HCT116 (cell line): Measurements from ENCODE around the gene TBP. TPM values are rescaled to one million over a fixed set of nuclear protein-coding genes. Genes with fewer than 3 reads are reported as not detected.

Experiments
- ATAC-seq: fragments of 200-7000 bp; cut with Tn5 transposase; 2 replicates; pipeline ENCODE4 v1.9.1; 2020; ENCODE audit warnings: mild to moderate bottlenecking, moderate library complexity
- BruUV-seq: library from RNA; stranded (reverse); fragments of 400-500 nt; replicated peaks from 2 replicates; lab custom pipeline; 2021; lab: Mats Ljungman, UMichigan
- CTCF ChIA-PET: fragments of 300-600 bp; sonication (Branson Sonifier 250); formaldehyde crosslinking; loops from one replicate; lab custom pipeline; 2021; ENCODE audit warnings: antibody characterized with exemption; lab: Charles Lee
- POLR2A ChIA-PET: fragments of 300-600, 350-600 bp; sonication (Branson Sonifier 250); formaldehyde crosslinking; loops from one replicate; lab custom pipeline; 2021; ENCODE audit warnings: antibody characterized with exemption; lab: Charles Lee
- RAD21 ChIA-PET, 2 experiments: fragments of 300-600 bp; sonication (Branson Sonifier 250); formaldehyde crosslinking; loops; one replicate each; lab custom pipeline; 2023; ENCODE audit warnings: low total read pairs in 2 of 2; ENCODE audit not compliant: uncharacterized antibody in 2 of 2, unreplicated experiment in 2 of 2, low non-redundant PET in 1 of 2; lab: Charles Lee
- DNase-seq: peaks from one replicate; pipeline ENCODE4 v3.0.0-alpha.2; 2010; ENCODE audit warnings: low read depth, low spot score
- H2AFZ ChIP-seq: fragments of 200-600 bp; shearing (Covaris generic), sonication (generic); 2 replicates; pipeline ENCODE4 v1.6.1; 2017; ENCODE audit warnings: low read depth, mixed run types, mixed read lengths, antibody characterized with exemption, low read length; ENCODE audit not compliant: poor library complexity, severe bottlenecking
- H3K27ac ChIP-seq: 2 replicates; pipeline ENCODE4 v1.5.1; 2012; ENCODE audit warnings: low read depth, low read length
- H3K27me3 ChIP-seq: fragments of 200-600 bp; sonication (generic); 2 replicates; pipeline ENCODE4 v1.6.1; 2016; ENCODE audit warnings: mixed run types, low read length, mixed read lengths; ENCODE audit not compliant: insufficient read depth
- H3K36me3 ChIP-seq, 2 experiments: fragments of 200-500 bp in 1 of 2; fragments of 200-600 bp in 1 of 2; sonication (Bioruptor generic) in 1 of 2; sonication (generic) in 1 of 2; 2 replicates each; pipeline versions ENCODE4 v1.5.1 to v1.6.1; 2014 to 2016; ENCODE audit warnings: low read length in 2 of 2, inconsistent platforms in 1 of 2, mixed read lengths in 1 of 2, mixed run types in 1 of 2; ENCODE audit not compliant: insufficient read depth in 2 of 2, control insufficient read depth in 1 of 2
- H3K4me1 ChIP-seq, 2 experiments: fragments of 200-600 bp in 1 of 2; sonication (generic) in 1 of 2; 2 replicates each; pipeline versions ENCODE4 v1.5.1 to v1.6.1; 2012 to 2017; ENCODE audit warnings: low read length in 2 of 2, inconsistent platforms in 1 of 2, mild to moderate bottlenecking in 1 of 2, mixed read lengths in 1 of 2, mixed run types in 1 of 2, moderate library complexity in 1 of 2; ENCODE audit not compliant: insufficient read depth in 2 of 2, control insufficient read depth in 1 of 2
- H3K4me2 ChIP-seq: fragments of 200-600 bp; sonication (generic); 2 replicates; pipeline ENCODE4 v1.6.1; 2017; ENCODE audit warnings: mixed run types, low read length, mixed read lengths
- H3K4me3 ChIP-seq, 2 experiments: fragments of 200-600 bp in 1 of 2; sonication (generic) in 1 of 2; replicated peaks in 1 of 2; 2 replicates each; pipeline ENCODE4 v1.5.1; 2011 to 2016; ENCODE audit warnings: low read length in 2 of 2, control low read depth in 1 of 2, low read depth in 1 of 2, mild to moderate bottlenecking in 1 of 2, mixed read lengths in 1 of 2, mixed run types in 1 of 2
- H3K79me2 ChIP-seq: fragments of 200-600 bp; sonication (generic); 2 replicates; pipeline ENCODE4 v1.6.1; 2017; ENCODE audit warnings: mild to moderate bottlenecking, mixed run types, low read length, moderate library complexity, mixed read lengths; ENCODE audit not compliant: insufficient read depth
- H3K9ac ChIP-seq: fragments of 200-600 bp; sonication (generic); 2 replicates; pipeline ENCODE4 v1.6.1; 2016; ENCODE audit warnings: low read length, mixed read lengths
- H3K9me2 ChIP-seq: fragments of 200-600 bp; sonication (generic), shearing (Covaris generic); 2 replicates; pipeline ENCODE4 v1.6.1; 2017; ENCODE audit warnings: mixed run types, mild to moderate bottlenecking, moderate library complexity; ENCODE audit not compliant: insufficient read depth
- H3K9me3 ChIP-seq, 2 experiments: fragments of 200-500 bp in 1 of 2; fragments of 200-600 bp in 1 of 2; sonication (Bioruptor generic) in 1 of 2; sonication (generic) in 1 of 2; 2 replicates each; pipeline ENCODE4 v1.6.1; 2014 to 2017; ENCODE audit warnings: low read length in 2 of 2, mixed read lengths in 2 of 2, inconsistent platforms in 1 of 2, low read depth in 1 of 2, mild to moderate bottlenecking in 1 of 2, mixed run types in 1 of 2, moderate library complexity in 1 of 2; ENCODE audit not compliant: control insufficient read depth in 1 of 2, insufficient read depth in 1 of 2
- H4K20me1 ChIP-seq: fragments of 200-600 bp; sonication (generic), shearing (Covaris generic); 2 replicates; pipeline ENCODE4 v1.6.1; 2017; ENCODE audit warnings: mixed run types, mild to moderate bottlenecking, moderate library complexity; ENCODE audit not compliant: insufficient read depth
- ATF3 ChIP-seq: IDR thresholded peaks from 2 replicates; pipeline ENCODE4 v1.6.1; 2012
- CBX3 ChIP-seq: IDR thresholded peaks from 2 replicates; pipeline ENCODE4 v1.6.1; 2012; ENCODE audit warnings: low read depth
- EZH2 ChIP-seq: fragments of 200-600 bp; sonication (generic); IDR thresholded peaks from 2 replicates; pipeline ENCODE4 v1.6.1; 2017; ENCODE audit warnings: antibody characterized with exemption, mixed run types
- EZH2phosphoT487 ChIP-seq: fragments of 200-600 bp; IDR thresholded peaks from 2 replicates; pipeline ENCODE4 v1.6.1; 2018; ENCODE audit warnings: antibody characterized with exemption, borderline replicate concordance
- JUND ChIP-seq: IDR thresholded peaks from 2 replicates; pipeline ENCODE4 v1.6.1; 2012
- RAD21 ChIP-seq: IDR thresholded peaks from 2 replicates; pipeline ENCODE4 v1.6.1; 2012; ENCODE audit warnings: low read depth, mild to moderate bottlenecking
- REST ChIP-seq: IDR thresholded peaks from 2 replicates; pipeline ENCODE4 v1.6.1; 2012; ENCODE audit warnings: low read depth
- SIN3A ChIP-seq: IDR thresholded peaks from 2 replicates; pipeline ENCODE4 v1.6.1; 2012; ENCODE audit warnings: low read depth
- TCF7L2 ChIP-seq: IDR thresholded peaks from 2 replicates; pipeline ENCODE4 v1.7.0; 2011; ENCODE audit warnings: borderline replicate concordance, inconsistent platforms; ENCODE audit not compliant: insufficient read depth, insufficient read length; ENCODE audit errors: extremely low read depth
- ZBTB33 ChIP-seq: IDR thresholded peaks from 2 replicates; pipeline ENCODE4 v1.6.1; 2011; ENCODE audit warnings: mild to moderate bottlenecking, low read length, moderate library complexity; ENCODE audit not compliant: insufficient replicate concordance; ENCODE audit errors: extremely low read depth
- ZNF274 ChIP-seq: fragments of 200-500 bp; sonication (Bioruptor generic); IDR thresholded peaks from 2 replicates; pipeline ENCODE4 v1.6.1; 2014; ENCODE audit warnings: mild to moderate bottlenecking, low read depth, low read length, inconsistent platforms
- intact Hi-C: fragments of 100-400 bp; cut with micrococcal nuclease; formaldehyde crosslinking; loops from 2 replicates; pipeline ENCODE4 v1.10.0; 2022
- total RNA-seq: library from RNA; stranded (reverse); gene quantifications from one replicate; pipeline ENCODE4 v1.2.1, GENCODE V29; 2021; ENCODE audit not compliant: unreplicated experiment

TBP gene
- total RNA-seq, 1 experiment from 2014 or later, result 22.7 TPM

DNA sequence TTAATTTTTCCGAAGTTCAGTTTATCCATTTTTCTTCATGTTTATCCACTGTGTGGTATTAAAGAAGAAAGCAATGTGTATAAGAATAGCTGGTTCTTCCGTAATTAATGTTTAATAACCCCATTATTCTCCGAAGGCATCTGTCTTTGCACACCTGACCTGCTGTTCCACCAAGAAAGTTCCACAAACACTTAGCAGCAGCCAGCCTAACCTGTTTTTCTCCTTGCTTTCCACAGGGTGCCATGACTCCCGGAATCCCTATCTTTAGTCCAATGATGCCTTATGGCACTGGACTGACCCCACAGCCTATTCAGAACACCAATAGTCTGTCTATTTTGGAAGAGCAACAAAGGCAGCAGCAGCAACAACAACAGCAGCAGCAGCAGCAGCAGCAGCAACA lies 7.4 kb downstream of the TBP start (continued):
- no peak for TF ChIP-seq ZBTB33

DNA sequence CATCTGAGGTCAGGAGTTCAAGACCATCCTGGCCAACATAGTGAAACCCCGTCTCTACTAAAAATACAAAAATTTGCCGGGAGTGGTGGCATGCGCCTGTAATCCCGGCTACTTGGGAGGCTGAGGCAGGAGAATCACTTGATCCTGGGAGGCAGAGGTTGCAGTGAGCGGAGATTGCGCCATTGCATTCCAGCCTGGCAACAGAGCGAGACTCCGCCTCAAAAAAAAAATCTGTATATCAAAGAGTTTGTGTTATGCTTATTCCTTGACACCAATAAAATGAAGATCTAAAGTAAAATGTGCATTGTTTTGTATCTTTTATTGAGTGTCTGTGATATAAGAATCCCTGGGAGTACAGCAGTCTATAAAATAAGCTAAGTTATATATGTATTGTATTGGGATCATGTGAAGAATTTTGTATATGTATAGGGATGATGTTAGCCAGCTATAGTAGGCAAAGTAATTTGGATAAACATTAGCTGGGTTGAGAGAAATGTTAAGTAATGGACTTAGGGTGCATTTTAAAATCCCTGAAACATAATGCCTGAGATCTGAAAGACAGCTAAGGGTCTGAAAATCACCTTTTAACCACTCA lies 10.9 kb downstream of the TBP start:
- Histone ChIP-seq H3K9me2 (no peaks in the 10 kb centered on the region), H4K20me1 (no peaks in the 10 kb centered on the region), H3K4me3 (no peak overlapping the region), H3K4me2 (no peak overlapping the region), H2AFZ (no peak overlapping the region), H3K79me2 (peaks cover 45% of the 10 kb centered on the region), H3K27ac (no peak overlapping the region), H3K4me1 (no peaks in the 10 kb centered on the region), H3K9me3 (no peaks in the 10 kb centered on the region), H3K9ac (no peak overlapping the region), H3K27me3 (no peaks in the 10 kb centered on the region), H3K36me3 (peaks cover 37 to 50% of the 10 kb centered on the region in 2 experiments)
- ChIA-PET CTCF (interaction anchor here (1.3 kb wide), 1 partner anchor 10 kb away, joined by 5 read pairs; no protein-coding TSS in a partner anchor), RAD21 (no interaction called here), POLR2A (no interaction called here)
- BruUV-seq, result no TSS peak
- ATAC-seq, result no peak
- no peak for DNase-seq
- intact Hi-C loops, result no loop called here
- TF ChIP-seq CBX3, result no peak
- TF ChIP-seq ATF3, result no peak
- TF ChIP-seq RAD21, result no peak
- TF ChIP-seq EZH2, result no peak
- TF ChIP-seq REST, result no peak
- TF ChIP-seq ZNF274, result no peak
- no peak for TF ChIP-seq EZH2phosphoT487
- TF ChIP-seq JUND, result no peak
- no peak for TF ChIP-seq TCF7L2
- TF ChIP-seq SIN3A, result no peak
